NCI-H2107 (cell line): ENCODE data around the gene CPEB3.
A peak's percentile ranks its signal among the peaks of the same experiment; 100 is the strongest.
"Not testable (repeated sequence)": the region's sequence is repeated elsewhere in the genome, so short reads cannot be mapped to it uniquely, and the experiment has no call there.

ENCODE experiments used
- DNase-seq: peaks from one replicate; lab custom pipeline; 2025; lab: John Stamatoyannopoulos, UW

Gene CPEB3

DNA sequence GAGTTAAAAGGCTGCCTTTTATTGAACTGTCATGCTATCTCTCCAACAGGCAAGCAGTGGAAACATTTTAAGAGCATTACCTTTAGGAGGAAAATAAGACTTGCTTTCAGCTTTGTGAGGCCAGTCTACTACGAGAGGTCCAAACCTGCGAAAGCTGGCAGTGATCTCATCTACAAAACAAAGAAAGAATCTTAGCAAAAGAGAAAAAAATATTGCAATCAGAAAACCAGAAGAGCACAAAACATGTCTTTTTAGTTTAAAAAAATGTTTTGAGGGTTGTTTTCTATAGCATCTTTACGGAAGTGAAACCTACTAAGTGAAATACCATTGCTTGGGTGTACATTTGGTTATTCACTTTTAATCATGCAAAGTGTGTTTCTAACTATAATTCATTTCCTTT is 147.9 kb downstream of the CPEB3 start:
- no peak for DNase-seq

GRCh38 chr10:92142512-92142911 is 148.4 kb downstream of the CPEB3 start:
- DNase-seq = no peak

DNA sequence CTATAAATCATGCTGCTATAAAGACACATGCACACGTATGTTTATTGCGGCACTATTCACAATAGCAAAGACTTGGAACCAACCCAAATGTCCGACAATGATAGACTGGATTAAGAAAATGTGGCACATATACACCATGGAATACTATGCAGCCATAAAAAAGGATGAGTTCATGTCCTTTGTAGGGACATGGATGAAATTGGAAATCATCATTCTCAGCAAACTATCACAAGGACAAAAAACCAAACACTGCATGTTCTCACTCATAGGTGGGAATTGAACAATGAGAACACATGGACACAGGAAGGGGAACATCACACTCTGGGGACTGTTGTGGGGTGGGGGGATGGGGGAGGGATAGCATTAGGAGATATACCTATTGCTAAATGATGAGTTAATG is 149.7 kb downstream of the CPEB3 start:
- DNase-seq = not testable (repeated sequence)

GRCh38 chr10:92134049-92134448 is 156.8 kb downstream of the CPEB3 start:
- DNase-seq = not testable (repeated sequence)

DNA sequence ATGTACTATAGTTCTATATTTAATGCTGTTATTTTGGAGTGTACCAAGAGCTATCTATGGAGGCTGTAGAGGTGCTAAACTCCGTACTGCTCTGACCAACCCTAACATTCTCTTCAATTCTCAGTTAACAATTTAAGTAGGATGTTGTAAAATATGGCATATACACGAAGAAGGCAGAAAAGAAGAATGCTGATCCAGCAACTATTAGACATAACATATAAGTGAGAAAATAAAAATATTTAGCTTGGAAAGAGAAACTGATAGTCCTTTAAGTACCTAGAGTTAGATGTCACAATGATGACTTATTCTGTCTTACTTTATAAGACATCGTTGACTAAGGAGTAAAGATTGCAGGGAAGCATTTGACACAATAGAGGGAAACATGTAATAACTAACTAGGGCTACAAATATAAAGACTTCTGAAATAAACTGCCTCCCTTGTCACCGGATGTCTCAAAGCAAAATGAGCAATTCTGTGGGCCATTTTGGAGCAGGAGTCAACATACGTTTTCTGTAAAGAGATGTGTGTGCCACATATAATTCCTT is 159.5 kb downstream of the CPEB3 start:
- DNase-seq = no peak

DNA sequence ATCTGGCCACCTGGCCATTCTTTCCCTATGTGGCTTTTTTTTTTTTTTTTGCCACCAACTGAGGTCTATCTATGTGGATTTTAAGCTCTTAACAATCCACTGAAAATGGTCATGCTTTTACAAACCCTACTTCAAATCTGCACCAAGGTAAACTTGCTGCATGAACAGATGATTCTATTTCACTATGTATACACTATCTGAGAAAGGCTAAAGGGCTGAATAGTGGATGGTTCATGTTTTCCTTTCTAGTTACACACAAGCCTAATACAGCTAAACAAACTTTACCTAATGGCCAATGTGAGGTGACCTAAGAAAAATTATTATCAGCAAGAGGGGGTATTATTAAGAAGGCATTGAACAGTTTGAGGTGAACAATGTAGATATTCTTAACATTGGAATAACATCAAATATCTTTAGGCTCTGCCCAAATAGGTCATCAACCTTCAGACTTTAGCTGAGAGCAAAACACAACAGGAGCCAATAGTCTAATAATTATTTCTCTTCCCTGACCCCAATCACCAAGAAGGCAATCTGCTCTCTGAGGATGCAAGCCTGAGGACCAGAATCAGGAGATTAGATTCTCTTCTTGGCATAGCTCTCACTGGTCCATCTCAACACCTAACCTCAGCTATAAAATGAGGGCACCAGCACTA is 160.1 kb downstream of the CPEB3 start:
- no peak for DNase-seq

GRCh38 chr10:92126100-92126650 is 164.7 kb downstream of the CPEB3 start:
- no peak for DNase-seq

DNA sequence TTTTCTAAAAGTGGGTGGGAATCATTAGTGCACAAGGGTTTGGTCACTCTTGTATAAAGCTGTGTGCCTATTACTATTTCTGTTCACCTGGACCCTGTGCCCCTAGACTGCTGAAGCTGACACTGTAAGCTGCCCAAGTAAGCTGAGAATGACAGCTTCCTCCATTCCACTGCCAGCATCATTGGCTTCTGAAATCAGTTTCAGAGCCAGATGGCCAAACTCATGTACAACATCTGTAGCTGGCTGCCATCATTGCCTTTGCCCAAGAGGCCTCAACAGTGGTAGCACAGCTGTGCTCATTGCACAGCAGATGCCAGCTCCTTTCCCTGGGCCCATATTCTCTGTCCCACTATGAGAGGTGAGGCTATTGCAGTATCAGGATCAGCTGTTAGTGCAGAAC is 165.7 kb downstream of the CPEB3 start:
- DNase-seq = no peak

DNA sequence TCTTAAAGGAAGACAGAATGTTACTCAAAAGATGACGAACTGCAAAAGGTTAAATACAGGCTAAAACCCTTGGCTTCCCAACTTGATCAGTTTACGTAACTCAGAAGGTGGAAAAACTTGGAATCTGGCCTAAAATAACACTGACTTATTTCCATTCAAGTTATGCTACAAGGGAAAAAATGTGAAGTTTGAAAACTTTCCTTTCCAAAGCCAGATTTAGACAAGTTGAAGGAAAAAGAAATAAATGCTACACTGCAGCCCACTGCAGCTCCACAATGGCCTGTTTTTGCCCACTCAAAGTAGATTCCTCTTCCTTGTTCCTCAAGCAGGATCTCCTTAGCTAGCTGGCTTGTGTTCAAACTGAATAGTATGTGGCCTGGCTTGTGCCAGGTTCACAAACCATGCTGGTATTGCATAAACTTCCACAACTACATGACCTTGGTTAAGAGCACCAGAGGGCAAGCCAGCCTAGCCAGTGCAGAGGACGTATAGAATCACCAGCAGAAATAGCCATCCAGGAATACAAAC is 166.2 kb downstream of the CPEB3 start:
- DNase-seq = no peak

DNA sequence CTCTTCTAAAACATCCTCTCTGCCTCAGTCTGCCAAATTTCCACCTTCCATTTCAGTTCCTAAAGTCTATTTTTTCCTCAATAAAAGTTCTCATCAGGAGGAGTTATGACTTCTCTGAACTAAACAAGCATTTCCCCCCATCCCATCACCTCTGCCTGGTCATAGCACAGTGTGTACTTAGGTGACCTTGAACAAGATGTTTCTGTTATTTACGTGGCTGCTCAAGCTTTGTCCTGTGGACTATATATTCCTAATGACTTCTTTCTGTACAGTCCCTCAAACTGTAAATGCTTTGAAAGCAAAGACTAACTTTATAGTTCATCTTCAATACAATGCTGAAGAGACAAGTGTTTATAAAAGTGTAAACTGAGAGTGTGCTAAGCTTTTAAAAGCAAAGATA is 166.9 kb downstream of the CPEB3 start:
- no peak for DNase-seq

- DNase-seq = no peak
Observed at GRCh38 chr10:92122941-92123450, 167.9 kb downstream of the CPEB3 start.

DNA sequence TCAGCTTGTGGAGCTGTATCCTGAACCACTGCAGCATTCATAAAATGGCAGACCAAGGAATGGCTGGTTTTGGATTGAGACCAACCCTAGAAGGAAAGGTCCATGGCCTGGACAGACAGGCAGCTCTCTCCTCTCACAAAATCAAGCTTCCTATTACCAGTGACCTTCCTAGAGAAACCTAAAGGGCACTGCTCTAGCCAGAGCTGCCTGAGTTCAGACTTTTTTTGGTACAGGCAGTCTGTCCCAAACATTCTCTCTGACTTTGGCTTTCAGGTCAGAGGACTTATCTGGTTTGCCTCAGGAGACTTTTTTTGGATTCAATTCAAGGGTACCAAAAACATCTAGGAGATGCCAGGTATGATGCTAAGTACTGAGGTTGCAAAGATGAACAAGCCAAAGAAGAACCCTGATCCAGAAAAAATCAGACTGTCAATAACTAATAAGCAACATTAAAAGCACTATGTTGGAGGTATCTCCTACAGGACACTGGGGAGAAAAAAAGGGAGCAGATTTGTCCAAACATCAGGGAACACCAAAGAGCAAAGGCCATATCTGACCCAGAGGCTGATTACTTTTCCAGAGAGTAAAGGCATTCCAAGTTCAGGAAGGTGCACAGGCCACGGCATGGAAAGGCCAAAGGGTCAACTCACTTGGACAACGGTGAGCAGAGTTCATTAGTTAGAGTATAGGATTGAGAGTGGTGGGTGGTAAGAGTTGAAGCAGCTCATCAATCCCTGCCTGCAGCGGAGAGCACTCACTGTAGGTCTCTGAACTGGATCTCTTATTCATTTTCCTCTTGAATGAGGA is 169.0 kb downstream of the CPEB3 start:
- no peak for DNase-seq

DNA sequence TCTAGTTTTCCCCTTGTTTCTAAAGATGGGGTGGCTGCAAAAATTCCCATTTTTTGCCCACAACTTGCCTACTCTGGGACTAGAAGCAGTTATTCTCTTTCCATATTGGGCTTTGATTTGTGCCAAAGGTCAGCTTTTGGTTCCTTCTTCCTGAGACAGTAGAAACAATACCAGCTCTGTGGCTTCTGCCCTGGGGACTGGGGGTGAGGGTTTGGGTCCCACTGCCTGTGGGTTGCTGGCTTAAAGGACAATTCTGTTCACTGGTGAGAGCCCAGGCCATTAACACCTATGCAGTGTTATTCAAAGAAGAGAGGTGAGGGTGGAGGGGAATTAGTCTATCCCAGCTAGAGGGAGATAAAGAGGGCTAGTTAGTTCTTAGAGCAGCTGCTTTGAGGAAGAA is 171.5 kb downstream of the CPEB3 start:
- no peak for DNase-seq

DNA sequence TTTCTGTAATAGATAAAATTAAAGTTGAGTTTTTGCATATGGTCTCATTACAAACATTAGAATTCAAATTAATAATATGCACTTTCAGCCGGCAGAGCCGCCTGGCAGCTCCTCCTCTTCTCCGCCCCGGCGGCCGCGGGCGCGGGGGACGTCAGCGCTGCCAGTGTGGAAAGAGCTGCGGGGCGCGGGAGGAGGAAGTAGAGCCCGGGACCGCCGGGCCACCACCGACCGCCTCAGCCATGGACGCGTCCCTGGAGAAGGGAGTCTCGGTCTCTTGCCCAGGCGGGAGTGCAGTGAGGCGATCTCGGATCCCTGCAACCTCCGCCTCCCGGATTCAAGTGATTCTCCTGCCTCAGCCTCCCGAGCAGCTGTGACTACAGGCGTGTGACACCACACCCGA is 176.0 kb downstream of the CPEB3 start:
- DNase-seq = not testable (repeated sequence)

DNA sequence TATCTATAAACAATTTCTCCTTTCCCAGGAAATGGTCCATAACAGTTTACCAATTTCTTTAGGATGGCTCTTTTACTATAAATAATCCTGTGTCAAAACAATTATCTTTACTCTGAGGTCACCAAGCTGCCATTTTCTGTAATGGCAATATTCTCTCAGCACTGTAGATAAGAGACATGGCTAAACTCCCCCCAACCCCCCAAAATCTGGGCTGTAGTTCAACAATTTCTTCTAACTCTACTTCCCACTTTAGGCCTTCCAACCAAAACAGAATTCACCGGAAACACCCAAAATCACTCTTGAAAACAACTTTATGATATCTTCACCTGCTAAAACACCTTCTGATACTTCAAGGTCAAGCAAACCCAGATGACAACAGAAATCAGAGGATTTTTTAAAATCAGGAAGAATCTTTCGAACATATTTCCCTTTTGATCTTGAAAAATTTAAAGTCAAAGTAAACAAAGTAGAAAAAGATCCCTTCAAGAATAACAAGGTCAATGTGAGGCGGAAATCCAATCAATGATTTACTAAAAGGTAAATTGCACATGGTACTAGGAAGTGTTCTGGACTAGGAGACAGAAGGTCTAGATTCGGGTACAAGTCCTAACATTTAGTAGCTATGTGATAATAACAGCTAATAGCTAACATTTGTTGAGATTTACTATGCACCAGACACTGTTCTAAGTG is 176.8 kb downstream of the CPEB3 start:
- DNase-seq = no peak

DNA sequence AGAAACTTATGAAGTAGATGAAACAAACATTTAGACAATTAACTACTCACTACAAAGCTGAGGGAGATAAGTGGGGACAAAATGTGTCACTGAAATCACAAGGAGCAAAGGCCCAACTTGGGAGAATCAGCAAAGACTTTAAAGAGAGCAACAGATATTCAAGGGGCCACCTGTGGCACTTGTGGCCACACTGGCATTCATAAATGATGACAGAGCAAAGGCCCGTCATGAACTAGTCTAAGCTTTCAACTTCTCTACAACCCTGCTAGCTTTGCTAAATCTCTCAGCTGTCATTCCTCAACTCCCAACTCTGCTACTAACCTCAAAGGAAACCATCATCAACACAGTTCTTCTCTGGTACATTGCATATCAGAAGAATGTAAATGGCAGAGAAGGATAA is 178.4 kb downstream of the CPEB3 start:
- no peak for DNase-seq

- DNase-seq = no peak
Observed at GRCh38 chr10:92111336-92111939, 179.4 kb downstream of the CPEB3 start.

- peak; percentile 46 for DNase-seq
Observed at GRCh38 chr10:92110039-92110794, 180.7 kb downstream of the CPEB3 start.

- DNase-seq = no peak
Observed at GRCh38 chr10:92108747-92109146, 182.1 kb downstream of the CPEB3 start.

DNA sequence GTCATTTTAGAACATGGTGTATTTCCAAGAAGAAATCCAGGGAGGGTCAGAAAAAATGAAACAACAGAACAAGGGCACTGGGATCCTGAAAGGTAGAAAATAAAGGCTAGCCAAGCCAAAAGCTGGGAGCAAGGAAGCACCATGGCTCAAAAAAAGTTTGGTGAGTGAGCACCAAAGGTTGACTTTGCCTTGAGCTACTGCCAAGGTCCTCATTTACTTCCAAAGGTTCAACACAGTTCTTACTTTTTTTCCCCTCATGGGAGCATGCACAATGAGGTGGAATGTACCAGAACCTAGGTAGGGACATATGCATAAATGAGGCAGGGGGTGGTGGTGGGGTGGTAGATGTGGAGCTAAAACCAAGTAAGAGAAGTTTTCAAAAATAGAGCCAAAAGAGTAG is 182.8 kb downstream of the CPEB3 start:
- DNase-seq = no peak
